ENCODE data around the gene IFT80. TPM values are rescaled to one million over a fixed set of nuclear protein-coding genes. Genes with fewer than 3 reads are reported as not detected.
A peak's percentile ranks its signal among the peaks of the same experiment; 100 is the strongest.

Gene IFT80
- total and polyA plus RNA-seq, 2 donors (not counting 1 experiment from before 2014, with no cell fraction given) = 38.4 to 75.0 TPM

DNA sequence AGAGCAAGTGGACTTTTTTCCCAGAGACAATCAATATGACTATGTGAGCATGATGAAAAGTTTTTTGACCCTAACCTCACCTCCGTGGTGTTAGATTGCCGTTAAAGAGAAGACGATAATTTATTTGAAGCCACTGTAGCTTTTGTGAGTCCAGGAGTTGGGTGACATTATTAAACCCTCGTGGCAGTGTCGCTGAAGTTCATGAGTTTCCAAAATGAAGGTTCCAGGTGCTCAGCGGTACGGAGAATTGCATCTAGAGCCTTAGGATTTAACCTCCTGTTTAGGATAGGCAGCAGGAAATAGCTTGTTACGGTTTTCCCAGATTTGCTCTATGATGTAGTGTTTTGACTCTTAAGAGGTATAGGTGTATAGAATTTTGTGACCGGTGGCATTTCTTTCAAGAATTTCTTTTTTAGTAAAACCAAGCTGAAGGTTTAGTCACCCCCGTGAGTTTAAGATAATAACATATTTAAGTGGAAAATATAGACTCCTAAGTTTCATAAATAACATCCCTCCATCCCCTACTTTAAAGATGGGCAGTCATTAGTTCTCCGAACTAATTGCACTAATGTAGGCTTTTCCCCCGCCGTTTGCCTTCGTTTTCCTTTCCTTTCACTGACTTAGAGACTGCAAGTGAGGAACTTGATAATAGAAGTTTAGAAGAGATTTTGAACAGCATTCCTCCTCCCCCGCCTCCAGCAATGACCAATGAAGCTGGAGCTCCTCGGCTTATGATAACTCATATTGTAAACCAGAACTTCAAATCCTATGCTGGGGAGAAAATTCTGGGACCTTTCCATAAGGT, 2.5 kb upstream of the IFT80 start:
- H2AFZ ChIP-seq (ENCODE audit: low read length) = no peak overlapping the region
- TF ChIP-seq, protein P1, sequence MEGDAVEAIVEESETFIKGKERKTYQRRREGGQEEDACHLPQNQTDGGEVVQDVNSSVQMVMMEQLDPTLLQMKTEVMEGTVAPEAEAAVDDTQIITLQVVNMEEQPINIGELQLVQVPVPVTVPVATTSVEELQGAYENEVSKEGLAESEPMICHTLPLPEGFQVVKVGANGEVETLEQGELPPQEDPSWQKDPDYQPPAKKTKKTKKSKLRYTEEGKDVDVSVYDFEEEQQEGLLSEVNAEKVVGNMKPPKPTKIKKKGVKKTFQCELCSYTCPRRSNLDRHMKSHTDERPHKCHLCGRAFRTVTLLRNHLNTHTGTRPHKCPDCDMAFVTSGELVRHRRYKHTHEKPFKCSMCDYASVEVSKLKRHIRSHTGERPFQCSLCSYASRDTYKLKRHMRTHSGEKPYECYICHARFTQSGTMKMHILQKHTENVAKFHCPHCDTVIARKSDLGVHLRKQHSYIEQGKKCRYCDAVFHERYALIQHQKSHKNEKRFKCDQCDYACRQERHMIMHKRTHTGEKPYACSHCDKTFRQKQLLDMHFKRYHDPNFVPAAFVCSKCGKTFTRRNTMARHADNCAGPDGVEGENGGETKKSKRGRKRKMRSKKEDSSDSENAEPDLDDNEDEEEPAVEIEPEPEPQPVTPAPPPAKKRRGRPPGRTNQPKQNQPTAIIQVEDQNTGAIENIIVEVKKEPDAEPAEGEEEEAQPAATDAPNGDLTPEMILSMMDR (conservative IDR thresholded peaks at IDR 0.05 in 1 of 2, IDR thresholded peaks at IDR 0.05 in 1 of 2; ENCODE audit: low read depth in 1 of 2, low read length in 2 of 2) = no peak
- TF ChIP-seq EZH2 (IDR thresholded peaks at IDR 0.05; ENCODE audit: low read length, missing control alignments) = no peak
- DNase-seq (ENCODE audit: low read depth in 2 of 2) = peak; percentile 86 to 87
- H3K27ac ChIP-seq (ENCODE audit: insufficient read depth, low read length) = peak overlapping the region; percentile 94
- H3K79me2 ChIP-seq (ENCODE audit: control insufficient read depth, insufficient read depth, low read length) = peaks cover 95% of the 10 kb centered on the region
- peak overlapping the region; percentile 77 for H3K9ac ChIP-seq (ENCODE audit: insufficient read depth, low read length)
- no peaks in the 10 kb centered on the region for H3K9me3 ChIP-seq (ENCODE audit: control insufficient read depth, insufficient read depth, low read depth, low read length)
- H3K4me3 ChIP-seq (replicated peaks in 1 of 4; ENCODE audit: control extremely low read depth in 1 of 4, insufficient read depth in 1 of 4, low read depth in 3 of 4, low read length in 4 of 4) = peak overlapping the region; percentile 78 to 96 (median 88)
- no peaks in the 10 kb centered on the region for H3K27me3 ChIP-seq (ENCODE audit: control insufficient read depth, insufficient read depth, low read length)
- peak overlapping the region; percentile 87 for H3K4me2 ChIP-seq (ENCODE audit: extremely low read depth, insufficient read depth, low read length)
- peaks cover 5% of the 10 kb centered on the region for H3K4me1 ChIP-seq (ENCODE audit: control insufficient read depth, extremely low read depth, insufficient read depth, low read length)
- H3K36me3 ChIP-seq (ENCODE audit: control insufficient read depth, insufficient read depth, low read length) = no peaks in the 10 kb centered on the region
- H4K20me1 ChIP-seq (ENCODE audit: control insufficient read depth, extremely low read depth, insufficient read depth, low read length) = no peaks in the 10 kb centered on the region

- TF ChIP-seq, protein P1 (conservative IDR thresholded peaks at IDR 0.05 in 1 of 2, IDR thresholded peaks at IDR 0.05 in 1 of 2; ENCODE audit: low read depth in 1 of 2, low read length in 2 of 2) = no peak
- no peak for TF ChIP-seq EZH2 (IDR thresholded peaks at IDR 0.05; ENCODE audit: low read length, missing control alignments)
- peak overlapping the region; percentile 94 for H3K27ac ChIP-seq (ENCODE audit: insufficient read depth, low read length)
- no peaks in the 10 kb centered on the region for H3K36me3 ChIP-seq (ENCODE audit: control insufficient read depth, insufficient read depth, low read length)
- peaks cover 5% of the 10 kb centered on the region for H3K4me1 ChIP-seq (ENCODE audit: control insufficient read depth, extremely low read depth, insufficient read depth, low read length)
- H2AFZ ChIP-seq (ENCODE audit: low read length) = peak overlapping the region; percentile 50
- H3K4me3 ChIP-seq (replicated peaks in 1 of 4; ENCODE audit: control extremely low read depth in 1 of 4, insufficient read depth in 1 of 4, low read depth in 3 of 4, low read length in 4 of 4) = peak overlapping the region; percentile 78 to 99 (median 90)
- no peaks in the 10 kb centered on the region for H3K27me3 ChIP-seq (ENCODE audit: control insufficient read depth, insufficient read depth, low read length)
- no peaks in the 10 kb centered on the region for H3K9me3 ChIP-seq (ENCODE audit: control insufficient read depth, insufficient read depth, low read depth, low read length)
- H4K20me1 ChIP-seq (ENCODE audit: control insufficient read depth, extremely low read depth, insufficient read depth, low read length) = no peaks in the 10 kb centered on the region
- peak overlapping the region; percentile 87 for H3K4me2 ChIP-seq (ENCODE audit: extremely low read depth, insufficient read depth, low read length)
- no peak for DNase-seq (ENCODE audit: low read depth in 2 of 2)
- H3K79me2 ChIP-seq (ENCODE audit: control insufficient read depth, insufficient read depth, low read length) = peaks cover 89% of the 10 kb centered on the region
- peak overlapping the region; percentile 77 for H3K9ac ChIP-seq (ENCODE audit: insufficient read depth, low read length)
Measured at GRCh38 chr3:160400702-160401150, 1.7 kb upstream of the IFT80 start.

DNA sequence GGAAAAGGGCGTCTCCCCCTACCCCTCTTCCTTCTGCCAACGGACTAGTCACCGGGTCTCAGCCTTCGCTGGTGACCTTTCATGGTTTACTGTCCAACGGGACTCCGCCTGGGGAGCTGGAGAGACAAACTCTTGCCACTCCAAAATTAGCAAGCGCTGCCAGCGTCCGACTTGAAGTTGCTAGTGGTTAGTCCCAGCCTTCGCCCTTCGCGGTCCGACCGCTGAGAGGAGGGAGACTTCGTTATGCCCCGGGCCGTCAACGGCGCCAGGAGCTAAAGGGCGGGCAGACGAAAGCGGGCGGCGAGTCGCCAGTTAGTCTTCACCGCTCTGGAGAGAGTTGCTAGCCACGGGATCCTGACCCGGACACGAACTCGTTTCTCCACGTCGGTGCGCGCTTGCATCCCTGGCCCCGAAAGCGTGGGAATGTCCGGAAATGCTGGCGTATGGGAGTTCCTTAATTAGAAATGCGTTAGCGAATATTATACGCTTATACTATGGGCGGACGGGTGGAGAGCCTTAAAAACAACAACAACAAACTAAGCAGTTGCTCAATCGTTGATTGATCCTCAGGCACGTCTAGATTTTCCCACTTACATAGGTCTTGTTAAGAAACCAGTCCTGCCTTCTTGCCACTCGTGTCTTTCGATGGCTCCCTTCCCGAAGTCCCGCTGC, 1.1 kb upstream of the IFT80 start:
- peak overlapping the region; percentile 87 for H3K4me2 ChIP-seq (ENCODE audit: extremely low read depth, insufficient read depth, low read length)
- no peaks in the 10 kb centered on the region for H3K27me3 ChIP-seq (ENCODE audit: control insufficient read depth, insufficient read depth, low read length)
- peak overlapping the region; percentile 78 to 99 (median 90) for H3K4me3 ChIP-seq (replicated peaks in 1 of 4; ENCODE audit: control extremely low read depth in 1 of 4, insufficient read depth in 1 of 4, low read depth in 3 of 4, low read length in 4 of 4)
- no peaks in the 10 kb centered on the region for H3K36me3 ChIP-seq (ENCODE audit: control insufficient read depth, insufficient read depth, low read length)
- peak overlapping the region; percentile 94 for H3K27ac ChIP-seq (ENCODE audit: insufficient read depth, low read length)
- H4K20me1 ChIP-seq (ENCODE audit: control insufficient read depth, extremely low read depth, insufficient read depth, low read length) = no peaks in the 10 kb centered on the region
- H2AFZ ChIP-seq (ENCODE audit: low read length) = peak overlapping the region; percentile 50
- peak; percentile 59 to 68 for DNase-seq (ENCODE audit: low read depth in 2 of 2)
- H3K79me2 ChIP-seq (ENCODE audit: control insufficient read depth, insufficient read depth, low read length) = peaks cover 83% of the 10 kb centered on the region
- TF ChIP-seq EZH2 (IDR thresholded peaks at IDR 0.05; ENCODE audit: low read length, missing control alignments) = no peak
- TF ChIP-seq, protein P1 (conservative IDR thresholded peaks at IDR 0.05 in 1 of 2, IDR thresholded peaks at IDR 0.05 in 1 of 2; ENCODE audit: low read depth in 1 of 2, low read length in 2 of 2) = no peak
- peak overlapping the region; percentile 77 for H3K9ac ChIP-seq (ENCODE audit: insufficient read depth, low read length)
- H3K4me1 ChIP-seq (ENCODE audit: control insufficient read depth, extremely low read depth, insufficient read depth, low read length) = peaks cover 5% of the 10 kb centered on the region
- H3K9me3 ChIP-seq (ENCODE audit: control insufficient read depth, insufficient read depth, low read depth, low read length) = no peaks in the 10 kb centered on the region

All from fibroblast of lung (primary cell).